ENCODE measurements around the gene SNRNP25.

The SNRNP25 gene

DNA sequence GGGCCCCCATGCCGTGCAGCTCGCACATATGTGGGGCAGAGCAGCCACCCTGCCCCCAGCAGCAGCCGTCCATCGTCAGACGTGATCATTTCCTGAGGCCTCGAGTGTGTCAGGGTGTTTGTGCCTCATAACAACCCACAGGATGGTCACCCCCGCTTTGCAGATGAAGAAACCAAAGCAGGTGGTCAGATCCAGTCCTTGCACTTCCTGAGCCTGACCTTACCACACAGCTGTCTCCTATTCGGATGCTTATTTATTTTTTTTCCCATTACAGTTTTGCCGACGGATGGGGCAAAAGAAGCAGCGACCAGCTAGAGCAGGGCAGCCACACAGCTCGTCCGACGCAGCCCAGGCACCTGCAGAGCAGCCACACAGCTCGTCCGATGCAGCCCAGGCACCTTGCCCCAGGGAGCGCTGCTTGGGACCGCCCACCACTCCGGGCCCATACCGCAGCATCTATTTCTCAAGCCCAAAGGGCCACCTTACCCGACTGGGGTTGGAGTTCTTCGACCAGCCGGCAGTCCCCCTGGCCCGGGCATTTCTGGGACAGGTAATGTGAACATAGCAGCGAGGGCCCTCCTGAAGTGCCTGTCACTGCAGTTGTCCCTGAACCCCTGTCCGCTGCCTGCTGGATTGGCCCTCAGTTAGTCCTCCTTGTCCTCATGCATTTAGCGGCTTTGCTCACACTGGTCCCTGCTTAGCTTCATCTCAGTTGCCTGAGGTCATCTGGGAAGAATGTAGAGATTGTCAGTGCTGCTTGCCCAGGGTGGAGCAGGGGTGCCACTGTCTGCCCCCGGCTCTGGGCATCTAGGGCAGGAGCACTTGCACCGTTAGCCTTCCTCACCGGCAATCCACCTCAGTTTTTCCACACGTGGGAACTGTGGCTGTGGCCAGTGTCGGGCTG, 25.8 kb downstream of the SNRNP25 start:
- Histone ChIP-seq H3K36me3 (ENCODE audit: insufficient read depth, low read length) (no peaks in the 10 kb centered on the region), H2AFZ (ENCODE audit: low read length, unreplicated experiment) (no peak overlapping the region), H3K4me3 (ENCODE audit: low read depth, low read length) (peak overlapping the region; percentile 89), H3K79me2 (ENCODE audit: control insufficient read depth, insufficient read depth, low read length, unreplicated experiment) (peaks cover 12% of the 10 kb centered on the region), H3K27ac (ENCODE audit: low read depth, low read length) (peak overlapping the region; percentile 80; the same call in 1 of the 2 replicates), H3K27me3 (ENCODE audit: insufficient read depth, low read length) (no peaks in the 10 kb centered on the region), H3K4me1 (ENCODE audit: control insufficient read depth, insufficient read depth, low read length, unreplicated experiment) (peaks cover 57% of the 10 kb centered on the region)

DNA sequence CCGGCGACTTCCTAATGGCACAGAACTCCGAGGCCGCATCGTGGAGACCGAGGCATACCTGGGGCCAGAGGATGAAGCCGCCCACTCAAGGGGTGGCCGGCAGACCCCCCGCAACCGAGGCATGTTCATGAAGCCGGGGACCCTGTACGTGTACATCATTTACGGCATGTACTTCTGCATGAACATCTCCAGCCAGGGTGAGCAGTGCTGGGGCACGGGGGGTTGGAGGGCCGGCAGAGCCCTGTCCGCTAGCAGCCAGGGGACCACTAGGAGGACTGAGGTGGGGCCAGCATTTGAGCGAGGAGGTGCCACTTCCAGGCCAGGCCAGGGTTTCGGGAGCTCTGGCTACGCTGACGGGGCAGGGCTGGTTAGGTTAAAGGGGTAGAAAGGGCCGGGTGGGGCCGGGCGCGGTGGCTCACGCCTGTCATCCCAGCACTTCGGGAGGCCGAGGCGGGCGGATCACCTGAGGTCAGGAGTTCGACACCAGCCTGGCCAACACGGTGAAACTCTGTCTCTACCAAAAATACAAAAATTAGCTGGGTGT, 29.5 kb downstream of the SNRNP25 start:
- Histone ChIP-seq H3K79me2 (ENCODE audit: control insufficient read depth, insufficient read depth, low read length, unreplicated experiment) (peaks cover 12% of the 10 kb centered on the region), H3K27ac (ENCODE audit: low read depth, low read length) (no peak overlapping the region), H3K4me3 (ENCODE audit: low read depth, low read length) (no peak overlapping the region), H3K4me1 (ENCODE audit: control insufficient read depth, insufficient read depth, low read length, unreplicated experiment) (peaks cover 44% of the 10 kb centered on the region), H2AFZ (ENCODE audit: low read length, unreplicated experiment) (no peak overlapping the region), H3K36me3 (ENCODE audit: insufficient read depth, low read length) (no peaks in the 10 kb centered on the region), H3K27me3 (ENCODE audit: insufficient read depth, low read length) (no peaks in the 10 kb centered on the region)

DNA sequence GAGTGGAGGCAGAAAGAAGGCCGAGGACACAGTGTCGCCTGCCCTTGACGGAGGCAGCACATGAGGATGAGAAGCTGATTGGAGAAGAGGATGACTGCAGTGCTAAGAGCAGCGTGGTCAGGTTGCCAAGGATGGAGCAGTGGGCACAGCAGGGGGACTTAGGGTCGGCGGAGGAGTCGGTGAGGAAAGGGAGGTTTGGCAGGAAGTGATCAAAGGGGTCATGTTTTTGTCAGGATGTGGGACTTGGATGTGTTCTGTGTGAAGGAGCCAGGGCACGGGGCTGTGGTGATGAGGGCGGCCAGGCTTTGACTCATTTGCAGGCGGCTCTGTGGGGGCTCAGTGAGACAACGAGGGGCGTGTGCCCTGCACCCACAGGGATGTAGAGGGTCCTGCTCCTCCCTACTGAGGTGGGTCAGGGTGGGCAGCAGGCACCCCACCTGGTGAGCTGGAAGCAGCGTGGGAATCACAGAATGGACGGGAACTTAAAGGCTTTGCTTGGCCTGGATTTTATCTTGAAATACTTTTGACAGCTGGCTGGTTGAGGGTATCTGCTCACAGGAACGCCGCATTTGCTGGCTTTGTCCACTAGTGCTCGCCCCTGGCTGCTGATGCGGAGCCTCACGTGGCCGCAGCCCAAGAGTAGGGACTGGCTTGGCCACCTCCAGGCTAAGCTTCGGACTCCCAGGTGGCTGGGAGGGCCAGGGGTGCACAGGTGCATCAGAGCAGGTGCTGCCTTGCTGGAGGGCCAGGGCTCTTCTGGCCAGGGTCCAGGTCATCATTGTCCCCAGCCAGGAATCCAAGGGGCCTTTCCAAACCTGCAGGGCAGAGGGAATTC, 30.4 kb downstream of the SNRNP25 start:
- H3K27ac ChIP-seq (ENCODE audit: low read depth, low read length): peak overlapping the region; percentile 60
- H3K79me2 ChIP-seq (ENCODE audit: control insufficient read depth, insufficient read depth, low read length, unreplicated experiment): peaks cover 10% of the 10 kb centered on the region
- peaks cover 42% of the 10 kb centered on the region for H3K4me1 ChIP-seq (ENCODE audit: control insufficient read depth, insufficient read depth, low read length, unreplicated experiment)
- no peak overlapping the region for H2AFZ ChIP-seq (ENCODE audit: low read length, unreplicated experiment)
- H3K4me3 ChIP-seq (ENCODE audit: low read depth, low read length): no peak overlapping the region
- no peaks in the 10 kb centered on the region for H3K27me3 ChIP-seq (ENCODE audit: insufficient read depth, low read length)
- no peaks in the 10 kb centered on the region for H3K36me3 ChIP-seq (ENCODE audit: insufficient read depth, low read length)

DNA sequence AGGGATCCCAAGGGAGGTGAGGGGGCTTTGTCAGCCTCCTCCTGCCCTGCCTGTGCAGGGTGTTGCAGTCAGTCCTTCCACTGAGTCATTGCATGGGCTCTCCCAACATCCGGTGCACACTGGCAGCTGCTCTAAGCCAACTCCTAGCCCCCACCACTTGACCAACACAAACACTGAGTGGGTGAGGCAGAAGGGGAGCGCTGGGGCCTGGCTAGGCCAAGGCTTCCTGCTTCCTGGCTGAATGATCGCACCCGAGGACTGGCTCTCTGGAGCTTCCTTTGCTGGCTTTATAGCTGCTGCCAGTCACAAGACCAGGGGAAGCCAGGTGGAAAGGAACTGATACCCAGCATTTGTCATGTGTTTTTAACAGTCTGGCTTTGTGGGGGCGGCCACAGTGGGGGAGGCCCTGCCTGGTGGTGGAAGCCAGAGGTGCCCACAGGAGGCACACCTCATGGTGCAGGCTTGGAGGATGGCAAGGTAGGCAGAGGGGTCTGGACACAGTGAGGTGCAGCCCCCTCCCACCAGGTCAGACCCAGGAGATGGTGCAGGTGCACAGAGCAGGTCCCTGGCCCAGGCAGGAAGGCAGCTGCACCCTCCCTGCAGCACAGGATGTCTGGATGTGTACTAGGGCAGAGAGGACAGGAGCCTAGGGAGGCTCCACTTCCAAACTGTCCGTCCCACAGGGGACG, 31.2 kb downstream of the SNRNP25 start:
- Histone ChIP-seq H3K4me1 (ENCODE audit: control insufficient read depth, insufficient read depth, low read length, unreplicated experiment) (peaks cover 35% of the 10 kb centered on the region), H3K79me2 (ENCODE audit: control insufficient read depth, insufficient read depth, low read length, unreplicated experiment) (peaks cover 5% of the 10 kb centered on the region), H3K27me3 (ENCODE audit: insufficient read depth, low read length) (no peaks in the 10 kb centered on the region), H2AFZ (ENCODE audit: low read length, unreplicated experiment) (no peak overlapping the region), H3K36me3 (ENCODE audit: insufficient read depth, low read length) (peaks cover 4% of the 10 kb centered on the region; the same call in 1 of the 2 replicates), H3K4me3 (ENCODE audit: low read depth, low read length) (no peak overlapping the region), H3K27ac (ENCODE audit: low read depth, low read length) (peak overlapping the region; percentile 60)

DNA sequence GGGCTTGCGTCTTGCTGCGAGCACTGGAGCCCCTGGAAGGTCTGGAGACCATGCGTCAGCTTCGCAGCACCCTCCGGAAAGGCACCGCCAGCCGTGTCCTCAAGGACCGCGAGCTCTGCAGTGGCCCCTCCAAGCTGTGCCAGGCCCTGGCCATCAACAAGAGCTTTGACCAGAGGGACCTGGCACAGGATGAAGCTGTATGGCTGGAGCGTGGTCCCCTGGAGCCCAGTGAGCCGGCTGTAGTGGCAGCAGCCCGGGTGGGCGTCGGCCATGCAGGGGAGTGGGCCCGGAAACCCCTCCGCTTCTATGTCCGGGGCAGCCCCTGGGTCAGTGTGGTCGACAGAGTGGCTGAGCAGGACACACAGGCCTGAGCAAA, 31.8 kb downstream of the SNRNP25 start:
- Histone ChIP-seq H2AFZ (ENCODE audit: low read length, unreplicated experiment) (no peak overlapping the region), H3K79me2 (ENCODE audit: control insufficient read depth, insufficient read depth, low read length, unreplicated experiment) (no peaks in the 10 kb centered on the region), H3K27me3 (ENCODE audit: insufficient read depth, low read length) (no peaks in the 10 kb centered on the region), H3K4me1 (ENCODE audit: control insufficient read depth, insufficient read depth, low read length, unreplicated experiment) (peaks cover 35% of the 10 kb centered on the region), H3K36me3 (ENCODE audit: insufficient read depth, low read length) (peaks cover 4% of the 10 kb centered on the region; the same call in 1 of the 2 replicates), H3K4me3 (ENCODE audit: low read depth, low read length) (no peak overlapping the region), H3K27ac (ENCODE audit: low read depth, low read length) (peak overlapping the region; percentile 48)

DNA sequence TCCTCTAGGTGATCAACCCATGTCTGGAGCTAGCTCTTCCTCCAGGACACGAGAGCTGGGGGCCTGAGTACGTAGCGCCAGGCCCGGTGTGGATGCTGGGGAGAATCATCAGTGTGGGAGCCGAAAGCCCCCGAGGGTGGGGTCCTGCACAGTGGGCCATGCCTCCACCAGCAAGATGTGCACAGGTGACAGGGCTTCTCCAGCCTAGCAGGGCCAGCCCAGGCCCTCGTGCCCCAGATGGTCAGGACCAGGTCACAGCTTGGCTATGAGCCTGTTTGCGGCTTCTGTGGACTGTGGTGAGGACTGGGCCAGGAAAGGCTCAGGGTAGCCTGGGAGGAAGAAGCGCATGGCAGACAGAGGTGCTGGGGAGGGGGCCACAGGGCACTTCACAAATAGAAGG, 32.2 kb downstream of the SNRNP25 start:
- Histone ChIP-seq H3K27me3 (ENCODE audit: insufficient read depth, low read length) (no peaks in the 10 kb centered on the region), H3K79me2 (ENCODE audit: control insufficient read depth, insufficient read depth, low read length, unreplicated experiment) (no peaks in the 10 kb centered on the region), H3K36me3 (ENCODE audit: insufficient read depth, low read length) (peaks cover 4% of the 10 kb centered on the region; the same call in 1 of the 2 replicates), H3K4me1 (ENCODE audit: control insufficient read depth, insufficient read depth, low read length, unreplicated experiment) (peaks cover 35% of the 10 kb centered on the region), H2AFZ (ENCODE audit: low read length, unreplicated experiment) (no peak overlapping the region), H3K4me3 (ENCODE audit: low read depth, low read length) (no peak overlapping the region), H3K27ac (ENCODE audit: low read depth, low read length) (no peak overlapping the region)

DNA sequence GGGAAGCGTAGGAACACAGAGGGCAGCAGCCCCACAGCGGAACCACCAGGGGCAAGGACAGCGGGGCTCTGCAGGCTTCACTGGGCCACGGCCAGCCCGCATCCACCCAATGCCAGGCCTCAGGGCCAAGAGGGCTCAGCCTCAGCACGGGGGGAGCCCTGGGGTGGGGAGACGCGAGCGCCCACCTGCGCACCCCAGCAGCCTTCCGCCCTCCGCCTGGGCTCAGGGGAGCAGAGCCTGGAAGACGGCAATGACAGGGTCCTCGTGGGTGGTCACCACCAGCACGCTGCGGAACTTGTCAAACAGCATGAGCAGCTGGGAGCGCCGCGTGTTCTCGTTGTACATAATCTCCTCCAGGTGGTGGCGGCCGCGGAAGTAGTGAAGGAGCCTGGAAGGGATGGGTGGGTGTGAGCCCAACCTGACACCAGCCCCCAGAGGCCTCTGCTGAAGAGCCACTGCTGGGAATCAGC, 32.9 kb downstream of the SNRNP25 start:
- no peaks in the 10 kb centered on the region for H3K27me3 ChIP-seq (ENCODE audit: insufficient read depth, low read length)
- H3K4me3 ChIP-seq (ENCODE audit: low read depth, low read length): no peak overlapping the region
- peaks cover 4% of the 10 kb centered on the region; the same call in 1 of the 2 replicates for H3K36me3 ChIP-seq (ENCODE audit: insufficient read depth, low read length)
- peaks cover 32% of the 10 kb centered on the region for H3K4me1 ChIP-seq (ENCODE audit: control insufficient read depth, insufficient read depth, low read length, unreplicated experiment)
- no peak overlapping the region for H2AFZ ChIP-seq (ENCODE audit: low read length, unreplicated experiment)
- no peak overlapping the region for H3K27ac ChIP-seq (ENCODE audit: low read depth, low read length)
- no peaks in the 10 kb centered on the region for H3K79me2 ChIP-seq (ENCODE audit: control insufficient read depth, insufficient read depth, low read length, unreplicated experiment)

DNA sequence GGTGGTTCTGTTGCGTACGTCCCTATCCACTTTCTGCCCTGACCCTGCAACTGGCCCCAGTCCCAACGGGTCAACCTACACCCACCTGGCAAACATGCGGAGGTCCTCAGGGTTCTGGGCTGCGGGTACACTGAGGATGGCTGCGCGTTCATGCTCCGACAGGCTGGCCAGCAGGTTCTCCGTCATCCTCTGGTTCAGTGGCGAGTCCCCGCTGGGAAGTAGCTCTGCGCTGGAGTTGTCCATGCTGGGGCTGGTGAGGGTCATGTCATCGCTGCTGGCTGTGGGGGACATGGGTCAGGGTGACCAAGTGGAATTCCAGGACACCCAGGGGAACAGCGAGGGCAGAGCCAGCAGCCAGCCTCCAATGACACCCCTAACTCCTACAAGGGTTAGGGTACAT, 35.0 kb downstream of the SNRNP25 start:
- Histone ChIP-seq H3K79me2 (ENCODE audit: control insufficient read depth, insufficient read depth, low read length, unreplicated experiment) (no peaks in the 10 kb centered on the region), H3K4me1 (ENCODE audit: control insufficient read depth, insufficient read depth, low read length, unreplicated experiment) (peaks cover 19% of the 10 kb centered on the region), H2AFZ (ENCODE audit: low read length, unreplicated experiment) (no peak overlapping the region), H3K4me3 (ENCODE audit: low read depth, low read length) (no peak overlapping the region), H3K27me3 (ENCODE audit: insufficient read depth, low read length) (no peaks in the 10 kb centered on the region), H3K27ac (ENCODE audit: low read depth, low read length) (no peak overlapping the region), H3K36me3 (ENCODE audit: insufficient read depth, low read length) (peaks cover 4% of the 10 kb centered on the region; the same call in 1 of the 2 replicates)

DNA sequence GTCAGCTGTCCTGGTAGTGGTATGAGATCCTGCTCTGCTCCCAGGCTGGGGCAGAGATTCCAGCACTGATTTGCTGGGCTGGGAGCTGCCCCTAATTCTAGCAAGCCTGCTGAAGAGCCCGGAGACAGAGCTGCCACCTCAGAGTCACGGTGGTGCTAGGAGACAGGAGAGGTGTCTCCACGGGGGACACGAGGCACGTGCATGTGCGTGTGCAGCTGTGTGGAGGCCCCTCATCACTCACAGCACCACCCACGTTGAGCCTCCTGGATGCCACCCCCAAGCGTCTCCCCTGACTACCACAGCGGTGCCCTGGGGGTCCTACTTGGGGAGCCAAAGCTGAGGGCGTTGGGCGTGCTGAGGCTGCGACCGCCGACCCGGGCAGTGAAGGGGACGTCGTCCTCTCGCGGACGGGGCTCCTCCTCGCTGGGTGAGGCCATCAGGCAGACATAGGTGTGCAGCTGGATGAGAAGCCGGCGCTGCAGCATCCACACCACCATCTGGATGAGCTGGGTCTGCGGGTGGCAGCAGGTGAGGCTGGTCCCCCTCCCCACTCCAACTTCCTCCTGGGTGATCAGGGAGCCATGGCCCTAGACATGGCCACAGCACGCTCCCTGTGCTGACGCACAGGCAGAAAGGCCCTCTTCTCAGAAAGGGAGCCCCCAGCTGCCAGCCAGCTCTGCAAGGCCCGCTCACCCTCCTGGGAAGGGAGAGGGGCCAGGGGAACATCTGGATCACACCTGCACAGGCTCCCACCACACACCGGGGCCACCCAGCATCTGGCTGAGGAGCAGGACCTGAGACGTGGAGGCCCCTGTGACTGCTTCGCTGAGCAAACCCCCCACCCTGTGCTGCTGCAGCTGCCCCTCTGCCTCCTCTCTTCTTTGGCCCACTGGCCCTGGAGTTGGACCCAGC, 36.0 kb downstream of the SNRNP25 start:
- no peak overlapping the region for H3K4me3 ChIP-seq (ENCODE audit: low read depth, low read length)
- H3K27ac ChIP-seq (ENCODE audit: low read depth, low read length): no peak overlapping the region
- H3K4me1 ChIP-seq (ENCODE audit: control insufficient read depth, insufficient read depth, low read length, unreplicated experiment): peaks cover 18% of the 10 kb centered on the region
- H3K36me3 ChIP-seq (ENCODE audit: insufficient read depth, low read length): peaks cover 4% of the 10 kb centered on the region; the same call in 1 of the 2 replicates
- H3K79me2 ChIP-seq (ENCODE audit: control insufficient read depth, insufficient read depth, low read length, unreplicated experiment): no peaks in the 10 kb centered on the region
- no peak overlapping the region for H2AFZ ChIP-seq (ENCODE audit: low read length, unreplicated experiment)
- no peaks in the 10 kb centered on the region for H3K27me3 ChIP-seq (ENCODE audit: insufficient read depth, low read length)

Measured in ACC112 (cell line).